Endothelial cell (in vitro differentiated cells): ENCODE results near the gene SPTBN5. TPM values are rescaled to one million over a fixed set of nuclear protein-coding genes. Genes with fewer than 3 reads are reported as not detected.

Source experiments
- DNase-seq: peaks from one replicate; pipeline ENCODE4 v3.0.0; 2021; ENCODE audit warnings: low spot score
- H3K27ac Mint-ChIP-seq: one replicate; pipeline ENCODE4 v1.8.0; 2021; ENCODE audit warnings: mixed read lengths, inconsistent platforms; ENCODE audit not compliant: unreplicated experiment
- H3K27me3 Mint-ChIP-seq: one replicate; pipeline ENCODE4 v1.8.0; 2021; ENCODE audit warnings: mild to moderate bottlenecking, moderate library complexity, mixed read lengths, inconsistent platforms; ENCODE audit not compliant: unreplicated experiment
- H3K36me3 Mint-ChIP-seq: one replicate; pipeline ENCODE4 v1.8.0; 2021; ENCODE audit warnings: mild to moderate bottlenecking, low read depth, mixed read lengths, inconsistent platforms; ENCODE audit not compliant: unreplicated experiment
- H3K4me1 Mint-ChIP-seq: one replicate; pipeline ENCODE4 v1.8.0; 2021; ENCODE audit warnings: mild to moderate bottlenecking, mixed read lengths, inconsistent platforms; ENCODE audit not compliant: unreplicated experiment
- H3K4me3 Mint-ChIP-seq: one replicate; pipeline ENCODE4 v1.8.0; 2021; ENCODE audit warnings: mild to moderate bottlenecking, mixed read lengths, inconsistent platforms; ENCODE audit not compliant: unreplicated experiment
- H3K9me3 Mint-ChIP-seq: one replicate; pipeline ENCODE4 v1.8.0; 2021; ENCODE audit warnings: mixed read lengths, inconsistent platforms; ENCODE audit not compliant: unreplicated experiment
- total RNA-seq: library from RNA; stranded (reverse); fragmentation: NEBNext Ultra II Directional; extraction: Animal tissue kit (Norgen Biotek cat#: 25700); gene quantifications from one replicate; pipeline ENCODE4 v1.2.1, GENCODE V29; 2021; ENCODE audit not compliant: unreplicated experiment
- TF ChIP-seq, protein P1 (sequence below): fragments of 200-600 bp; sonication (generic); IDR thresholded peaks from one replicate; pipeline ENCODE4 v1.5.0; 2021; ENCODE audit warnings: antibody characterized with exemption; ENCODE audit not compliant: unreplicated experiment

Gene SPTBN5
- total RNA-seq, 1 donor from 2014 or later, result 9.4 TPM

DNA sequence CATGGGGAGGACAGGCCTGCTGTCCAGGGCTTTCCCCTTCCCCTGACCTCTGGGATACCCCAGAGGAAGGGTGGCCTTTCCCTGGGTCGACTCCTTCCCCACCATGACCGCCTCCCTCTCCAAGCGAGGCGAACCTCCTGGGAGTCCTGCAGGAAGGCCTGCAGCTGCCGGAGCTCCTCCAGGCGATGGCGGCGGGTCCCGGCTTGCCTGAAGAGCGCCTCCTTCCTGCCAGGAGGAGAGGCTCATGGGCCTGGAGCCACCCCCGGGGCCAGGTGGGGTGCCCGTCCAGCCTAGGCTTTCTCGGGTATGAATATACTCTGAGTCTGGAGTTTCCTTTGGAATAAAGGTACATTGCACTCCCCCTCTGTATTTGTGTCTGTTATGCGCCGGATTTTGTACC is 35.1 kb downstream of the SPTBN5 start:
- Mint-ChIP-seq H3K36me3 (peaks cover 8% of the 10 kb centered on the region), H3K27ac (no peak overlapping the region), H3K9me3 (no peaks in the 10 kb centered on the region), H3K27me3 (peaks cover 12% of the 10 kb centered on the region), H3K4me1 (no peaks in the 10 kb centered on the region), H3K4me3 (no peak overlapping the region)
- DNase-seq, result no peak
- TF ChIP-seq, protein P1, sequence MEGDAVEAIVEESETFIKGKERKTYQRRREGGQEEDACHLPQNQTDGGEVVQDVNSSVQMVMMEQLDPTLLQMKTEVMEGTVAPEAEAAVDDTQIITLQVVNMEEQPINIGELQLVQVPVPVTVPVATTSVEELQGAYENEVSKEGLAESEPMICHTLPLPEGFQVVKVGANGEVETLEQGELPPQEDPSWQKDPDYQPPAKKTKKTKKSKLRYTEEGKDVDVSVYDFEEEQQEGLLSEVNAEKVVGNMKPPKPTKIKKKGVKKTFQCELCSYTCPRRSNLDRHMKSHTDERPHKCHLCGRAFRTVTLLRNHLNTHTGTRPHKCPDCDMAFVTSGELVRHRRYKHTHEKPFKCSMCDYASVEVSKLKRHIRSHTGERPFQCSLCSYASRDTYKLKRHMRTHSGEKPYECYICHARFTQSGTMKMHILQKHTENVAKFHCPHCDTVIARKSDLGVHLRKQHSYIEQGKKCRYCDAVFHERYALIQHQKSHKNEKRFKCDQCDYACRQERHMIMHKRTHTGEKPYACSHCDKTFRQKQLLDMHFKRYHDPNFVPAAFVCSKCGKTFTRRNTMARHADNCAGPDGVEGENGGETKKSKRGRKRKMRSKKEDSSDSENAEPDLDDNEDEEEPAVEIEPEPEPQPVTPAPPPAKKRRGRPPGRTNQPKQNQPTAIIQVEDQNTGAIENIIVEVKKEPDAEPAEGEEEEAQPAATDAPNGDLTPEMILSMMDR, result no peak

DNA sequence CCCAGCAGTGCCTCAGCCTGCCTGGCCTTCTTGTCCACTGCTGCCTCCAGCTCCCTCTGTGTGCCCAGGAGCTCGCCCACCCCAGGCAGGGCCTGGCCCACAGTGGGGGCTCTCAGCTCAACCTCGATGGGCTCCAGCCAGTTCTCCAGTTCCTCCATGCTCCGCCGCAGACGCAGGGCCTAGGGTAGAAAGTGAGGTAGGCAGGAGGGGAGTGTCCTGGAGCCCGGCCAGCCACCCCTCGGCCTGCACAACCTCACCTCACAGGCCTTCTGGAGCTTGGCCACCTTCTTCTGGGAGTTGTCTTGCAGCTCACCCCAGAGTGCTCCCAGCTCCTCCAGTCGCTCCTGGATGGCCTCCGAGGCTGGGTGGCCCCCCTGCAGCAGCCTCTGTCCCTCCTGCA is 36.5 kb downstream of the SPTBN5 start:
- no peak for DNase-seq
- Mint-ChIP-seq H3K4me1 (no peaks in the 10 kb centered on the region), H3K27ac (no peak overlapping the region), H3K9me3 (no peaks in the 10 kb centered on the region), H3K27me3 (peaks cover 12% of the 10 kb centered on the region), H3K36me3 (peaks cover 3% of the 10 kb centered on the region), H3K4me3 (no peak overlapping the region)
- TF ChIP-seq, protein P1, result no peak

DNA sequence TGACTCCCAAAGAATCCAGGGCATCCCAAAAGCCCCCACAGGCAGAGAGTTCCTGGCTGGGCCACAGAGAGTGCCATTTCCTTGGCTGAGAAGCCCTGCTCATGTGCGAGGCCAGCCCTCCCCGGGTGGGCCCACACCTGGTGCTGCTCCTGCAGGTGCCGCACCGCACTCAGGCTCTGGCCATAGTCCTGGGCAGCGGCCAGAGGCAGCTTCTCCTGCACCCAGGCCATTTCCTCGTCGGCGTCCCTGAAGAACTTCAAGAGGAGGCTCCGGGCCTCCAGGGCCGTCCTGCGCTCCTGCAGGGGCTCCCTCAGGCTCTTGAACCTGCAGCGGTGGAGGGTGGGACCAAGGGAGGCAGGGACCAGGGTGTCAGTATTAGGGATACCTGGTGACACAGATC is 37.1 kb downstream of the SPTBN5 start:
- H3K27me3 Mint-ChIP-seq, result peaks cover 12% of the 10 kb centered on the region
- no peak overlapping the region for H3K27ac Mint-ChIP-seq
- TF ChIP-seq, protein P1, result no peak
- H3K4me3 Mint-ChIP-seq, result no peak overlapping the region
- H3K9me3 Mint-ChIP-seq, result no peaks in the 10 kb centered on the region
- DNase-seq, result no peak
- H3K4me1 Mint-ChIP-seq, result no peaks in the 10 kb centered on the region
- peaks cover 3% of the 10 kb centered on the region for H3K36me3 Mint-ChIP-seq

DNA sequence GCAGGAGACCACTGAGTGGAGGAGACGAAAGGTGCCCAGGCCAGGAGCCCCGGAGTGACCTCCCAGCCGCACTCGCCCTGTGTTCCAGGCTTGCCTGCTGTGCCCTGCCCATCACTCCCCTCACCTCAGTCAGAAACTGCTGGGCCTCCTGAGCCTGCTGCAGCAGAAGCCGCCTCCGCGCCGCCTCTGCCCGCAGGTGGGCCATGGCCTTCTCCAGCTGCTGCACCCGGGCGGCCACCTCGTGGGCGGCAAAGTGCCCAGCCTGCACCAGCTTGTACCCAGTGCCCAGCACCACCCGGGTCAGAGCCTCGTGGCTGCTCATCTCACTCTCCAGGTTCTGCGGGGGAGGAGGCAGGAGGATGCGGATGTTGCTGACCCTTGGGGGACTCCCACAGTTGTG is 37.6 kb downstream of the SPTBN5 start:
- H3K4me1 Mint-ChIP-seq, result no peaks in the 10 kb centered on the region
- no peak overlapping the region for H3K4me3 Mint-ChIP-seq
- DNase-seq, result no peak
- TF ChIP-seq, protein P1, result no peak
- H3K36me3 Mint-ChIP-seq, result peaks cover 3% of the 10 kb centered on the region
- no peaks in the 10 kb centered on the region for H3K9me3 Mint-ChIP-seq
- H3K27me3 Mint-ChIP-seq, result peaks cover 10% of the 10 kb centered on the region
- no peak overlapping the region for H3K27ac Mint-ChIP-seq

DNA sequence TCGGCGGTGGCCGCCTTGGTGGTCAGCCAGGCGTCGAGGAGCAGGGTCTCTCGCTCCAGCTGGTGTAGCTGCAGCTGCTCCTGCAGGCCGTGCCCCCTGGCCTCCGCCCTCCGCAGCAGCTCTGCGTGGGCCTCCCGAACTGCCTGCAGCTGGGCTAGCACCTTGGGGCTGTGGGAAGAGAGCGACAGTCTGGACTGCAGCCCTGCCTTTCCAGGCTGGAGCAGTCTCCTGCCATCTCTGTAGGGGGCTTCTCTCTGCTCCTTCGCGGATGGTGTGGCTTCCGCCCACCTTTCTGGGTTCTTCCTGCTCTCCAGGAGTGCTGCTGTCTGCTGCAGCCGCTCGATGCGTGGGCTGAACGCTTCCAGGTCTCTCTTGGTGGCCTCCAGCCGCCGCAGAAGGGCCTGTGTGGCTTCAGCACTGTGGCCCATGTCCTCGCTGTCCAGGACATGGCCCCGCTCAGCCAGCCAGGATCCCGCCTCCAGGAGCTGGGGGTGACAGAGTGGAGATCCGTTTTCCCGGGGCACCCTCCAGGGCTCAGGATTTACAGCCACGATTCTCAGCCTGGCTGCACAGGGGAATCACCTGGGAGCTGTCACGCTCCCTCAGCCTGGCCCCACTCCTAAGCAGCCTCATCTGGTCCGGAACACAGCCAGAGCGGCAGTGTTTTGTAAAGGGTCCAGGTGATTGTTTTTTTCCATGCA is 38.4 kb downstream of the SPTBN5 start:
- Mint-ChIP-seq H3K27ac (peak overlapping the region; percentile 30), H3K4me3 (no peak overlapping the region), H3K4me1 (no peaks in the 10 kb centered on the region), H3K36me3 (peaks cover 3% of the 10 kb centered on the region), H3K9me3 (no peaks in the 10 kb centered on the region), H3K27me3 (peaks cover 10% of the 10 kb centered on the region)
- DNase-seq, result no peak
- TF ChIP-seq, protein P1, result no peak
